Measurements from ENCODE around the gene RAB18.

RAB18 gene

DNA sequence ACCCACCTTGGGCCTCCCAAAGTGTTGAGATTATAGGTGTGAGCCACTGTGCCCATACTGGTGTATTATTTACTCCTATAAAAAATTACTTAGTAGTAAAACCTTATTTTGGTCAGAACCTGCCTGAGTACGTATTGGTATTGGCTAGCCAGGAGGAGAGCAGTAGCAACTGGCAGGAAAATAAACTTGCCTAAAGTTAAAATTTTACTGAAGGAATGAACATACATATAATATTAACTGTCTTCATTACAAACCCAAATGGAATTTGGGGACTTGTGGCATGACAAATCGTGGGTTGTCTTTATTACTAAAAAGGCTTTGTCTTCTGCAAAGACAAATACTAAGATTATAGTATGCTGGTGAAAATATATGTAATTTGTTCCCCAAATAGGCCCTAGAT, 8.4 kb downstream of the RAB18 start:
- H3K27me3 ChIP-seq (ENCODE audit: control insufficient read depth in 3 of 3, insufficient read depth in 3 of 3, low read depth in 1 of 3, low read length in 3 of 3), result no peaks in the 10 kb centered on the region
- no peak overlapping the region for H2BK120ac ChIP-seq (ENCODE audit: low read depth, low read length)
- no peak overlapping the region for H3K4ac ChIP-seq (ENCODE audit: low read length)

DNA sequence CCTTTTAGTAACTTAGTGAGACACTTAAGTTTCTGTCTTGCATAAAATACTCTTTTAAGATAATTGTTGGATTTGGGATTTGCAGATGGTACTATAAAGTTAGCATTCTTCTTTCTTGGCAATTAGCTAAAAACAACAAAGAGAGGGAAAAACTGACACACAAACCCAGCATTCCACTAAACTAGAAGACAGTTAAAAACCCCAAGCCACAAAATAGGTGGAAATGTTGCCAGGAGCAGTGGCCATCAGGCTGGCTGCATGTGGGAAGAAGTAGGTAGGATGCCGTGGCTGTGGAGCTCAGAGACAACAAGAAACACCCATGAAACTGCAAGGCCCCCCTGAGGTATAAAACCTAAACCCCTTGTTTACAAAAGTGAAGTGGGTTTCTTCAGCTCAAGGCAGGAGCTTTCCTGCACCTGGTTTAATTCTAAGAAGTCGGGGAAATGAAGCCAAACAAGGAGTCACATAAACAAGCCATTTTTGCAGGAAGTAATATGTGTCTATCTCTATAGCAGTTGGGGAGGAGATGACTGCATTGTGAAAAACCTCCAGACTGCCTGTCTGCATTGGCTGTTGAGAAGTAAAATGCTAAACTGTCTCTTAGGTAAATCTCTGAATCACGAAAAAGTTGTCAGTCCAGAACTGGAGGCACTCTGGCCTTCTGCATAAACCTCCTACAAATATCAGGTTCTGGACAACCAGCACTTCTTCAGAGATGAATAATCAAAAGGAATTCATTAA, 9.5 kb downstream of the RAB18 start:
- Histone ChIP-seq H3K23ac (ENCODE audit: low read depth, low read length, poor library complexity) (no peak overlapping the region), H3K27me3 (ENCODE audit: control insufficient read depth in 3 of 3, insufficient read depth in 3 of 3, low read depth in 1 of 3, low read length in 3 of 3) (no peaks in the 10 kb centered on the region), H3K36me3 (replicated peaks in 1 of 2; ENCODE audit: control insufficient read depth in 2 of 2, insufficient read depth in 2 of 2, low read length in 2 of 2) (peaks cover 0 to 68% of the 10 kb centered on the region in 2 donors), H3K18ac (ENCODE audit: low read length) (no peak overlapping the region), H3K4me3 (ENCODE audit: low read length in 2 of 2) (no peak overlapping the region), H3K9ac (ENCODE audit: low read depth, low read length, poor library complexity) (no peak overlapping the region), H2BK120ac (ENCODE audit: low read depth, low read length) (no peak overlapping the region), H3K79me1 (ENCODE audit: low read depth, low read length) (no peaks in the 10 kb centered on the region), H3K4me1 (ENCODE audit: control insufficient read depth in 2 of 2, insufficient read depth in 1 of 2, low read depth in 1 of 2, low read length in 2 of 2) (no peaks in the 10 kb centered on the region), H3K9me3 (replicated peaks in 1 of 2; ENCODE audit: control insufficient read depth in 2 of 2, insufficient read depth in 1 of 2, low read depth in 1 of 2, low read length in 2 of 2) (peaks cover 0 to 5% of the 10 kb centered on the region in 2 donors), H2BK12ac (ENCODE audit: low read length) (no peak overlapping the region), H2AFZ (ENCODE audit: low read length) (no peak overlapping the region), H2AK5ac (ENCODE audit: low read depth, low read length) (no peak overlapping the region), H4K8ac (ENCODE audit: low read depth, low read length) (no peak overlapping the region), H2BK5ac (ENCODE audit: low read length) (no peak overlapping the region), H3K27ac (replicated peaks; ENCODE audit: low read length) (no peak overlapping the region), H3K4ac (ENCODE audit: low read length) (no peak overlapping the region), H4K91ac (ENCODE audit: low read depth, low read length, poor library complexity) (no peak overlapping the region), H3K14ac (ENCODE audit: low read length) (no peak overlapping the region), H3K4me2 (ENCODE audit: insufficient read depth, low read length, poor library complexity, severe bottlenecking) (no peak overlapping the region), H2BK15ac (ENCODE audit: low read length) (no peak overlapping the region)
- DNase-seq (ENCODE audit: low spot score), result no peak
- WGBS, 2 donors (ENCODE audit: extremely low coverage in 2 of 2, insufficient read length in 2 of 2, insufficient replicate concordance in 1 of 2), result no CpG with 5 or more reads among the region's 3 CpGs

More for the DNA sequence above, 8.4 kb downstream of the RAB18 start:
- no peak for DNase-seq (ENCODE audit: low spot score)
- Histone ChIP-seq H2BK15ac (ENCODE audit: low read length) (no peak overlapping the region), H3K9ac (ENCODE audit: low read depth, low read length, poor library complexity) (no peak overlapping the region), H3K4me1 (ENCODE audit: control insufficient read depth in 2 of 2, insufficient read depth in 1 of 2, low read depth in 1 of 2, low read length in 2 of 2) (no peaks in the 10 kb centered on the region), H4K8ac (ENCODE audit: low read depth, low read length) (no peak overlapping the region), H2AFZ (ENCODE audit: low read length) (no peak overlapping the region), H3K27ac (replicated peaks; ENCODE audit: low read length) (no peak overlapping the region), H3K4me2 (ENCODE audit: insufficient read depth, low read length, poor library complexity, severe bottlenecking) (no peak overlapping the region), H3K23ac (ENCODE audit: low read depth, low read length, poor library complexity) (no peak overlapping the region), H3K79me1 (ENCODE audit: low read depth, low read length) (no peaks in the 10 kb centered on the region), H2BK5ac (ENCODE audit: low read length) (no peak overlapping the region), H3K14ac (ENCODE audit: low read length) (no peak overlapping the region), H3K18ac (ENCODE audit: low read length) (no peak overlapping the region), H2AK5ac (ENCODE audit: low read depth, low read length) (no peak overlapping the region), H4K91ac (ENCODE audit: low read depth, low read length, poor library complexity) (no peak overlapping the region), H3K9me3 (replicated peaks in 1 of 2; ENCODE audit: control insufficient read depth in 2 of 2, insufficient read depth in 1 of 2, low read depth in 1 of 2, low read length in 2 of 2) (no peaks in the 10 kb centered on the region), H2BK12ac (ENCODE audit: low read length) (no peak overlapping the region), H3K4me3 (ENCODE audit: low read length in 2 of 2) (no peak overlapping the region), H3K36me3 (replicated peaks in 1 of 2; ENCODE audit: control insufficient read depth in 2 of 2, insufficient read depth in 2 of 2, low read length in 2 of 2) (peaks cover 0 to 68% of the 10 kb centered on the region in 2 donors)
- no CpG with 5 or more reads among the region's 2 CpGs for WGBS, 2 donors (ENCODE audit: extremely low coverage in 2 of 2, insufficient read length in 2 of 2, insufficient replicate concordance in 1 of 2)

DNA sequence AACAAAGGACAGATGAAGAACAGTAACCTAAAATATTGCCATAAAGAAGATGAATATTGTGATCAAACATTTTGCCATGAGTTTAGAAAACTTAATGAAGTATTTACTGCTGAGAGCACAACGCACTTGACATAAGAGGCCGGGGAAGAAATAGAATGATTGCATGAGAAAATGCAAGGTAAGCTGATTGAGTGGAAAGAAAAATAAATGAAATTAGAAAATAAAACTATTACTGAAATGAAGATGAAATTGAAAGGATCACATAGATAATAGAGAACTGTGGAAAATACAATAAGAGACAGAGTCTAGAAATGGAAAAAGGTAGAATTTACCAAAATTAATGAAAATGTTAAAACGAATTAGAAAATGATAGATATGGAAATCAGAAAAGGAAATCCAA, 10.1 kb downstream of the RAB18 start:
- Histone ChIP-seq H2AFZ (ENCODE audit: low read length) (no peak overlapping the region), H3K23ac (ENCODE audit: low read depth, low read length, poor library complexity) (no peak overlapping the region), H2BK120ac (ENCODE audit: low read depth, low read length) (no peak overlapping the region), H2BK15ac (ENCODE audit: low read length) (no peak overlapping the region), H3K27ac (replicated peaks; ENCODE audit: low read length) (no peak overlapping the region), H2AK5ac (ENCODE audit: low read depth, low read length) (no peak overlapping the region), H3K4me2 (ENCODE audit: insufficient read depth, low read length, poor library complexity, severe bottlenecking) (no peak overlapping the region), H3K4me1 (ENCODE audit: control insufficient read depth in 2 of 2, insufficient read depth in 1 of 2, low read depth in 1 of 2, low read length in 2 of 2) (no peaks in the 10 kb centered on the region), H3K9me3 (replicated peaks in 1 of 2; ENCODE audit: control insufficient read depth in 2 of 2, insufficient read depth in 1 of 2, low read depth in 1 of 2, low read length in 2 of 2) (peaks cover 0 to 5% of the 10 kb centered on the region in 2 donors), H4K8ac (ENCODE audit: low read depth, low read length) (no peak overlapping the region), H3K14ac (ENCODE audit: low read length) (no peak overlapping the region), H2BK12ac (ENCODE audit: low read length) (no peak overlapping the region), H3K18ac (ENCODE audit: low read length) (no peak overlapping the region), H3K4ac (ENCODE audit: low read length) (no peak overlapping the region), H3K4me3 (ENCODE audit: low read length in 2 of 2) (no peak overlapping the region), H3K79me1 (ENCODE audit: low read depth, low read length) (no peaks in the 10 kb centered on the region), H2BK5ac (ENCODE audit: low read length) (no peak overlapping the region), H3K9ac (ENCODE audit: low read depth, low read length, poor library complexity) (no peak overlapping the region), H4K91ac (ENCODE audit: low read depth, low read length, poor library complexity) (no peak overlapping the region), H3K27me3 (ENCODE audit: control insufficient read depth in 3 of 3, insufficient read depth in 3 of 3, low read depth in 1 of 3, low read length in 3 of 3) (no peaks in the 10 kb centered on the region), H3K36me3 (replicated peaks in 1 of 2; ENCODE audit: control insufficient read depth in 2 of 2, insufficient read depth in 2 of 2, low read length in 2 of 2) (peaks cover 0 to 61% of the 10 kb centered on the region in 2 donors)
- 100% methylated on average over 1 of the region's 3 CpGs; no CpG with 5 or more reads in 1 of the 2 donors for WGBS, 2 donors (ENCODE audit: extremely low coverage in 2 of 2, insufficient read length in 2 of 2, insufficient replicate concordance in 1 of 2)
- no peak for DNase-seq (ENCODE audit: low spot score)

DNA sequence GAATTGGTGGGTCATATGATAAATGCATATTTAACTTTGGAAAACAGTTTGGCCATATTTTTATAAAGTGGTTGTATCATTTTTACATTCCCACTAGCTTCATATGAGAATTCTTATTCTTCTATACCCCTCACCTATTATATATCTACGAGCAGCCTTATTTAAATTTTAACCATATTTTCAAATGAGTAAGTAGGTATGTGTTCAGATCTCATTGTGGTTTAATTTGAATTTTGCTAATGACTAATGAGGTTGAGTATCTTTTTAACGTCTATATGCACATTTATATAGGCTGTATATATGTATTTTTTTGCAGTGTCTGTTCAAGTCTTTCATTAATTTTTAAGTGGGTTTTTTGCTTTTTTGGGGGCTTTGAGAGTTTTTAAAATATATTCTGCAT, 14.2 kb downstream of the RAB18 start:
- no peak overlapping the region for H3K9ac ChIP-seq (ENCODE audit: low read depth, low read length, poor library complexity)
- H3K4me1 ChIP-seq (ENCODE audit: control insufficient read depth in 2 of 2, insufficient read depth in 1 of 2, low read depth in 1 of 2, low read length in 2 of 2), result no peaks in the 10 kb centered on the region
- H2BK15ac ChIP-seq (ENCODE audit: low read length), result no peak overlapping the region
- no peak overlapping the region for H2AFZ ChIP-seq (ENCODE audit: low read length)
- no peak overlapping the region for H3K27ac ChIP-seq (replicated peaks; ENCODE audit: low read length)
- no peaks in the 10 kb centered on the region for H3K27me3 ChIP-seq (ENCODE audit: control insufficient read depth in 3 of 3, insufficient read depth in 3 of 3, low read depth in 1 of 3, low read length in 3 of 3)
- no peak overlapping the region for H3K4me2 ChIP-seq (ENCODE audit: insufficient read depth, low read length, poor library complexity, severe bottlenecking)
- peaks cover 0 to 5% of the 10 kb centered on the region in 2 donors for H3K9me3 ChIP-seq (replicated peaks in 1 of 2; ENCODE audit: control insufficient read depth in 2 of 2, insufficient read depth in 1 of 2, low read depth in 1 of 2, low read length in 2 of 2)
- H3K4me3 ChIP-seq (ENCODE audit: low read length in 2 of 2), result no peak overlapping the region
- no peak overlapping the region for H2BK120ac ChIP-seq (ENCODE audit: low read depth, low read length)
- H4K91ac ChIP-seq (ENCODE audit: low read depth, low read length, poor library complexity), result no peak overlapping the region
- no peak for DNase-seq (ENCODE audit: low spot score)
- no peak overlapping the region for H2BK12ac ChIP-seq (ENCODE audit: low read length)
- no peak overlapping the region for H3K23ac ChIP-seq (ENCODE audit: low read depth, low read length, poor library complexity)
- no peak overlapping the region for H2BK5ac ChIP-seq (ENCODE audit: low read length)
- peaks cover 0 to 29% of the 10 kb centered on the region in 2 donors for H3K36me3 ChIP-seq (replicated peaks in 1 of 2; ENCODE audit: control insufficient read depth in 2 of 2, insufficient read depth in 2 of 2, low read length in 2 of 2)
- no peaks in the 10 kb centered on the region for H3K79me1 ChIP-seq (ENCODE audit: low read depth, low read length)
- H3K4ac ChIP-seq (ENCODE audit: low read length), result no peak overlapping the region
- H2AK5ac ChIP-seq (ENCODE audit: low read depth, low read length), result no peak overlapping the region
- H4K8ac ChIP-seq (ENCODE audit: low read depth, low read length), result no peak overlapping the region
- no peak overlapping the region for H3K18ac ChIP-seq (ENCODE audit: low read length)
- no peak overlapping the region for H3K14ac ChIP-seq (ENCODE audit: low read length)
- no CpG with 5 or more reads among the region's 2 CpGs for WGBS, 2 donors (ENCODE audit: extremely low coverage in 2 of 2, insufficient read length in 2 of 2, insufficient replicate concordance in 1 of 2)

All from neuronal stem cell (in vitro differentiated cells).